ENCODE measurements around the gene NBAS.

DNA sequence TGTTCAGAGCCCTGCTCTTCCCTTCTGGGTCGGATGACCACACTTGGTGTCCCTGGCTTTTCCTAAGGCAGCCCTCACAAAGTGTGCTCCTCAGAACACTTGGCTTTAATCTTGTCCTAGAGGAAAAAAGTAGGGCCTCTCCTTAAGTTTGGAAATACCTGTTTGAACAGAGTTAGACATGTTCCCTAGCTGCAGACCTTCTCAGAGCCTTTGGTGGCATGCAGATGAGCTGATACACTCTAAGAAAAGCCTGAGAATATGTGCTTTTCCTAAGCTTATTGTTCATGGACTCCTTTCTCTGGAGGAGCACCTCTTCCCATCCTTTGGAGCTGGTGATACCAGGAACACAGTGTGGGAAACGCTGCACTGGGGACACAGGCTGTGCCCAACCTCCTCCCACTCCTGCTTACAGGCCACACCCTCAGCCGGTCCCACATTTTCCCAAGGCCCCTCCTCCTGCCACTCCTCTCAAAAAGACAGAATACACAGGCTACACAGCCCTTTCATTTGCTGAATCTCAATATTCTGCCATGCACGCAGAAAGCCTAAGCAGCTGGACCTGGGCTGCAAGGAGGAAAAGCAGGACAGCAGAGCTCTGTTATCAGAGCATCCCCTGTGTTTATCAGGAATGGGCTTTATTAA lies 443.6 kb downstream of the NBAS start:
- TF ChIP-seq, protein P1, sequence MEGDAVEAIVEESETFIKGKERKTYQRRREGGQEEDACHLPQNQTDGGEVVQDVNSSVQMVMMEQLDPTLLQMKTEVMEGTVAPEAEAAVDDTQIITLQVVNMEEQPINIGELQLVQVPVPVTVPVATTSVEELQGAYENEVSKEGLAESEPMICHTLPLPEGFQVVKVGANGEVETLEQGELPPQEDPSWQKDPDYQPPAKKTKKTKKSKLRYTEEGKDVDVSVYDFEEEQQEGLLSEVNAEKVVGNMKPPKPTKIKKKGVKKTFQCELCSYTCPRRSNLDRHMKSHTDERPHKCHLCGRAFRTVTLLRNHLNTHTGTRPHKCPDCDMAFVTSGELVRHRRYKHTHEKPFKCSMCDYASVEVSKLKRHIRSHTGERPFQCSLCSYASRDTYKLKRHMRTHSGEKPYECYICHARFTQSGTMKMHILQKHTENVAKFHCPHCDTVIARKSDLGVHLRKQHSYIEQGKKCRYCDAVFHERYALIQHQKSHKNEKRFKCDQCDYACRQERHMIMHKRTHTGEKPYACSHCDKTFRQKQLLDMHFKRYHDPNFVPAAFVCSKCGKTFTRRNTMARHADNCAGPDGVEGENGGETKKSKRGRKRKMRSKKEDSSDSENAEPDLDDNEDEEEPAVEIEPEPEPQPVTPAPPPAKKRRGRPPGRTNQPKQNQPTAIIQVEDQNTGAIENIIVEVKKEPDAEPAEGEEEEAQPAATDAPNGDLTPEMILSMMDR (IDR thresholded peaks at IDR 0.05) = no peak
- TF ChIP-seq POLR2AphosphoS5 (IDR thresholded peaks at IDR 0.05; ENCODE audit: insufficient read depth in 1 of 2, low read depth in 1 of 2) (no peak), POLR2A (IDR thresholded peaks at IDR 0.05) (no peak)
